ENCODE results near the gene ZCCHC2. TPM values are rescaled to one million over a fixed set of nuclear protein-coding genes. Genes with fewer than 3 reads are reported as not detected.

ZCCHC2 gene
- total and polyA plus RNA-seq, 2 donors (not counting 3 experiments of a cell fraction or from before 2014, with no cell fraction given) = 16.2 to 27.2 TPM

DNA sequence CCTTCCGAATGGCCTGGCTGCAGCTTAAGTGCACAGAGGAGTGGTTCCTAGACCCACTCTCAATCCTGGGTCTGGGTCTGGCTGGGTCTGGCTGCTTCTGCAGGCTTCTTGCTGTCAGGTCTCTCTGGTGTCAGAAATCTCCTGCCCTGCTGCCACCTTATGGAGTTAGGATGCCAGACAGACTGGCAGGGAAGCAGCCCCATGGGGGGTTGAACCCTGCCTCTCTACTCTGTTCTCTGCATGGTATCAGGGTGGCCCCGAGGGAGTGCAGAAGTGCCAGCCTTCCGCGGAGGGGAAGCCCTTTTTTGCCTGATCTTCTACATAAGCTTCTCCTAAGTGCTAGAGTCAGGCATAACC is 89.4 kb downstream of the ZCCHC2 start:
- FAIRE-seq (no peak), DNase-seq (ENCODE audit: low read depth, low spot score) (no peak)
- Histone ChIP-seq H4K20me1 (replicated peaks; ENCODE audit: control insufficient read depth, extremely low read depth, insufficient read depth, low read length) (no peaks in the 10 kb centered on the region), H3K79me2 (ENCODE audit: control insufficient read depth, insufficient read depth, low read length) (no peaks in the 10 kb centered on the region), H3K27ac (ENCODE audit: insufficient read depth, low read depth, low read length) (no peak overlapping the region), H3K36me3 (ENCODE audit: control insufficient read depth in 2 of 2, extremely low read depth in 1 of 2, insufficient read depth in 2 of 2, low read length in 2 of 2) (no peaks in the 10 kb centered on the region), H3K4me2 (ENCODE audit: insufficient read depth, low read length) (no peak overlapping the region), H2AFZ (ENCODE audit: low read depth, low read length) (no peak overlapping the region), H3K9me3 (replicated peaks; ENCODE audit: control insufficient read depth, insufficient read depth, low read length) (no peaks in the 10 kb centered on the region), H3K9me1 (replicated peaks; ENCODE audit: control insufficient read depth, extremely low read depth, insufficient read depth, low read length) (no peaks in the 10 kb centered on the region), H3K27me3 (ENCODE audit: control insufficient read depth in 2 of 2, insufficient read depth in 2 of 2, low read length in 2 of 2) (peaks cover 31 to 36% of the 10 kb centered on the region in 2 experiments), H3K9ac (replicated peaks; ENCODE audit: extremely low read depth, insufficient read depth, low read length) (no peak overlapping the region), H3K4me3 (replicated peaks in 1 of 3; ENCODE audit: insufficient read depth in 1 of 3, low read depth in 1 of 3, low read length in 3 of 3) (no peak overlapping the region), H3K4me1 (ENCODE audit: control insufficient read depth, extremely low read depth, insufficient read depth, low read length) (no peaks in the 10 kb centered on the region)
- CTCF ChIA-PET = interaction anchor here (1.2 kb wide), 1 partner anchor 26 kb away, joined by 4 read pairs; no protein-coding TSS in a partner anchor
- intact Hi-C loops (cut with micrococcal nuclease) = no loop called here
- dilution Hi-C loops (cut with MboI; ENCODE audit: extremely low pct_ligation_motif_present, low sequenced_read_pairs) = no loop called here
- POLR2A ChIA-PET = no interaction called here
- peak; percentile 5 for TF ChIP-seq EZH2 (IDR thresholded peaks at IDR 0.05; ENCODE audit: borderline replicate concordance, low read depth, low read length, severe bottlenecking)
- TF ChIP-seq POLR2AphosphoS5 (IDR thresholded peaks at IDR 0.05; ENCODE audit: insufficient read depth, low read depth, low read length) = no peak
- BruUV-seq (replicated peaks) = no TSS peak

- peak; percentile 6 for TF ChIP-seq EZH2 (IDR thresholded peaks at IDR 0.05; ENCODE audit: borderline replicate concordance, low read depth, low read length, severe bottlenecking)
- TF ChIP-seq FOS (IDR thresholded peaks at IDR 0.05; ENCODE audit: borderline replicate concordance, insufficient read depth, low read length) = no peak
- no peak for TF ChIP-seq CTCF (IDR thresholded peaks at IDR 0.05; ENCODE audit: extremely low read depth in 1 of 2, insufficient read depth in 1 of 2, low read depth in 1 of 2, low read length in 2 of 2)
- TF ChIP-seq JUN (IDR thresholded peaks at IDR 0.05; ENCODE audit: borderline replicate concordance, insufficient read depth, insufficient read length, low read depth) = no peak
- no peak for TF ChIP-seq GATA2 (IDR thresholded peaks at IDR 0.05; ENCODE audit: insufficient read depth, insufficient read length, low read depth, low read length)
- TF ChIP-seq MYC (IDR thresholded peaks at IDR 0.05; ENCODE audit: low read depth, low read length) = no peak
- DNase-seq (ENCODE audit: low read depth, low spot score) (no peak), FAIRE-seq (no peak)
- Histone ChIP-seq H3K4me3 (replicated peaks in 1 of 3; ENCODE audit: insufficient read depth in 1 of 3, low read depth in 1 of 3, low read length in 3 of 3) (no peak overlapping the region), H3K4me1 (ENCODE audit: control insufficient read depth, extremely low read depth, insufficient read depth, low read length) (no peaks in the 10 kb centered on the region), H3K27ac (ENCODE audit: insufficient read depth, low read depth, low read length) (no peak overlapping the region), H3K9me3 (replicated peaks; ENCODE audit: control insufficient read depth, insufficient read depth, low read length) (no peaks in the 10 kb centered on the region), H3K4me2 (ENCODE audit: insufficient read depth, low read length) (no peak overlapping the region), H3K36me3 (ENCODE audit: control insufficient read depth in 2 of 2, extremely low read depth in 1 of 2, insufficient read depth in 2 of 2, low read length in 2 of 2) (no peaks in the 10 kb centered on the region), H4K20me1 (replicated peaks; ENCODE audit: control insufficient read depth, extremely low read depth, insufficient read depth, low read length) (no peaks in the 10 kb centered on the region), H3K27me3 (ENCODE audit: control insufficient read depth in 2 of 2, insufficient read depth in 2 of 2, low read length in 2 of 2) (peaks cover 31 to 36% of the 10 kb centered on the region in 2 experiments), H3K9ac (replicated peaks; ENCODE audit: extremely low read depth, insufficient read depth, low read length) (no peak overlapping the region), H2AFZ (ENCODE audit: low read depth, low read length) (no peak overlapping the region), H3K9me1 (replicated peaks; ENCODE audit: control insufficient read depth, extremely low read depth, insufficient read depth, low read length) (no peaks in the 10 kb centered on the region), H3K79me2 (ENCODE audit: control insufficient read depth, insufficient read depth, low read length) (no peaks in the 10 kb centered on the region)
- BruUV-seq (replicated peaks) = no TSS peak
- ChIA-PET CTCF (interaction anchor here (1.2 kb wide), 1 partner anchor 26 kb away, joined by 4 read pairs; no protein-coding TSS in a partner anchor), POLR2A (no interaction called here)
- intact Hi-C loops (cut with micrococcal nuclease) (no loop called here), dilution Hi-C loops (cut with MboI; ENCODE audit: extremely low pct_ligation_motif_present, low sequenced_read_pairs) (no loop called here)
Measured at GRCh38 chr18:62612776-62613175, 90.0 kb downstream of the ZCCHC2 start.

Measured in endothelial cell of umbilical vein (primary cell).